Stimulated activated CD4-positive, alpha-beta T cell treated with anti-CD3 and anti-CD28 coated beads, TNF-alpha, amount 100 ng/mL, for 4 hours (primary cell): ENCODE data around the gene NKAIN2.
"Not testable (repeated sequence)": the region's sequence is repeated elsewhere in the genome, so short reads cannot be mapped to it uniquely, and the experiment has no call there.

Experiments
- DNase-seq, 3 experiments: peaks; one replicate each; pipeline ENCODE4 v3.0.0-alpha.2; 2020; ENCODE audit warnings: low read depth in 3 of 3

NKAIN2 gene

DNA sequence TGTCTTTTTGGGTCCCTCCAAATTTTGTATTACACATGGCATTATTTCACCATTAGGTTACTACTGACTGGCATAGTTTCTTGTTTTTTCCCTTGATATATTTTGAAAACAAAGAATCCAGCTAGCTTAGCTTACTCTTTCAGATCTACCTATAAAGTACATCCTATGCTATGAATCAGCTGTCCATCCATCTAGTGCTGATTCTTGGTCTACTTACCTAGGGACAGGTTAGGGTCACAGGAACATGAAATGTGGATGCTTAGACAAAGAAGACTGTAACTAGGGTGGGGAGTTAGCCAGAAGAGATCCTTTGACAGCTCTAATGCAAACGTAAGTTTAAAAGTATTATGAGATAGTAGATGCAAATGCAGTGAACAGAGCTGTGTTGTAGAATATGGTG, 91.7 kb downstream of the NKAIN2 start:
- DNase-seq, result no peak

DNA sequence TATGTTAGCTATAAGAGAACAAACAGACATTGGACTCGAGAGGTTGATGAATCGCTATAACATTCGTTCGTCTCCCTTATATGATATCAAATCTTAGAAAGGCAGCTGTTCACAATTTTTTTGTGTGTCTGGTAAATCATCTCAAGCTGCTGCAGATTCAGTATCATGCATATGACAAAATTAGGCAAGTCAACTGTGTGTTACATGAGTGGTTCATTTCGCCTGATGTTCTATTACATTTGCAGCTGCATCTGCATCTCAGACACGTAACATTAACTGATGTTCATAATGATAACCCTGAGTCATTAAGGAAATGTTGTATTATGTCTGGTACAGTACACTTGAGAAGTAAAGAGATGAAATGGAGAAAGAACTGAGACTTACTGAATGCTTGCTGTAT, 92.1 kb downstream of the NKAIN2 start:
- no peak for DNase-seq

DNA sequence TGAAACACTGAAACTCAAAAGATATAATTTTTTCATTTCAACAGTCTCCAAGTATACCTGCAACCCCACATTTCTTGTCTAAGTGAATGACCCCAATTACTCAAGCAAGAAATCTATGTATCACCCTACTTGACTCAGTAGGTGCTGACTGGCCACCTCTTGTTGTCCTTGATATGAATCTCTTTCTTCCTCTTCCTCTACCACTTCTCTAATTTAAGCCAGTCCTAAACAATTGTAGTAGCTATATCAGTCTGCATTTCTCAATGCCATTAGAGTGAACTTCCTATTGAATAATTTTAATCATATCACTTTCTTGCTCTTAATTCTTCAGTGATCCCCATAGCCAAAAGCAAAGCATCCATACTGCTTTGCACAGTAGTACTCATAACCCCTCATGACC, 93.2 kb downstream of the NKAIN2 start:
- DNase-seq, result no peak

DNA sequence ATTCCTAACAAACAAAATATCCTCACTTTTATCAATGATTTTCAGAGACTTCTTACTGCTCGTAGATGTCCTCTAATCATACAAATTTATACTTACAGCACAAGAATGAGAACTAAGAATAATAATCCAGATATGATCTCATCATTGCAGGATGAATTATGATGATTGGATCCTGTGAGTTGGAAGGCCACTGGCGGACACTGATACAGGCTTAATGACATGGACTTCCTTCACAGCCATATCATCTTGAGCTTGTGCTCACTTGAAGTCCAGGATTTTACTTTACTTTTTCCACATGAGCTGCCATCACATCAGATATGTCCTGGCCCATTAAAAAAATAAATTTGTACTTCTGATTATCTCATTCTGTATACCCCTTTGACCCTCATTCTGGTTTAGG, 94.3 kb downstream of the NKAIN2 start:
- DNase-seq, result no peak

DNA sequence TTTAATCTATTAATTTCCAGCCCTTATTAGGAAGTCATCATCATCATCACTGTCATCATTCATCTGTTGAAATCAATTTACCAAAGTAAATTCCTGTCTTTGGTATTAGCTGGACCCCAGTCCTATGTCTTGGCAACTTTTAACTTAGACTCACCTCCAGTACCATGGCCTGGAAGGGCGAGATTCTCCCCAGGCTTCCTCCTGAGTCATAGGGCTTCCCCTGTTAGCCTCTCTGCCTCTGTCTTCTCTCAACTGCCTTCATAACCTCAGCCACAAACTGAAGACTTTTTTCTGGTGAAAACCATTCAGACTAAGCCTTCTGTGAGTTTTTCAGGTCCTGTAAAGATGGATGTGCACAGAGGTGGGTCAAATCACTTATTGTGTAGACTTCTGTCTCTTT, 95.0 kb downstream of the NKAIN2 start:
- no peak for DNase-seq

DNA sequence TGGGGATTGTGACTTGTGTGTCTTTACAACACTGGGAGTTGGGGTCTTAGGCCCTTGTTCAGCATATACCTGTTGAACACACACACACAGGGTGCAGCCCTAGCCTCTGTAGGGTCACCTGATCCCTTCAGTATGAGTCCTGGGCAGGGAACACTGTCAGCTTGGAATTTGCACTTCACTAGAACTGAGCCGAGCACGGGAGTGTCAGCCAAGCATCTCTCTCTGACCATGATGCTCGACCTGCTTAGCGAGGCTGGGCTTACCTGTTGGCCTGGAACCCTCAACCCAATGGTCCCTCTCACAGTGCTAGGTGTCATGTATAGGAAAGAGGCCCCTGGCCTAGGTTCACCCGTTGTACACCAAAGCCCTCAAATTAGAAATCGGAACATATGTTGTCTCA, 96.1 kb downstream of the NKAIN2 start:
- no peak for DNase-seq

DNA sequence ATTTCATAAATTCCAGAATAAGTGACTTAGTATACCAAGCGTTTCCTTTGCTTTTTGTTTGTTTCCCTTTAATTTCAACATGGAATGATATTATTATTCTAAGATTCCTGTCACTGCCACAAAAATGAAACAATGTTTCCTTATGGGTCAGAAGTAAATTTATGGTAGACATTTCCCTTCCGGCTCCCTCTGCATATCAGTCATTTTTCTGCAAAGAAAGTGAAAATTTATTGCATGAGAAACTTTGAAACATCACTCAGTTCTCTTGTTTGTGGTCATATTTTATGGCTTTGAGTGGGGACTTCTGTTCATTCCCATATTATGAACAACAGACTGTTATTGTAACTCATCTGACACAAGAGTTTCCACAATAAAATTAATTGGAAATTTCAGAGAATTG, 97.8 kb downstream of the NKAIN2 start:
- no peak for DNase-seq

DNA sequence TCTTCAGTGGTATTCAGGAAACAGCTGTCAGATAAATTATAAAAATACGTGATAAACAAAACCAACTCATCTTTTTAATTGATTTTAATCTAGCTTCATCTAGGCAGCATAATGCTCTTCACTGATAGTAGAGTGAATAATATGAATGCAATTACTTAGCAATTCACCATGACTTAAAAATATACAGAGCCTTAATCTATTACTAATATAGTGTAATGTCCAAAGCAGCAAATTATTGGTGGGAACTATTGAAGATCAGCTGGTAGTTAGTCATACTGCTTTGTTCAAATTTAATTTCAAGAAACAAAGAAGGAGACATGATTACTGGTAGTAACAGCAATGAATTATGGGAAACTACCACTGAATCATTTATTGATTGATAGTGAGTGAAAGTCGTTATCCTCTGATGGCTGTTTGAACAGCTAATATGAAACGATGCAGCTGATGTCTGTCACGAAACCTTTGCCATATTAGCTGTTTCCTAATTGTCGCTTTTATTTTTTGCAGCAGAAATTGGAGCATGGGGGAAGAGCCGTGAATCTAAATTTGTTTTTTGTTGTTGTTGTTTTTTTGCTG, 99.2 kb downstream of the NKAIN2 start:
- DNase-seq, result no peak

DNA sequence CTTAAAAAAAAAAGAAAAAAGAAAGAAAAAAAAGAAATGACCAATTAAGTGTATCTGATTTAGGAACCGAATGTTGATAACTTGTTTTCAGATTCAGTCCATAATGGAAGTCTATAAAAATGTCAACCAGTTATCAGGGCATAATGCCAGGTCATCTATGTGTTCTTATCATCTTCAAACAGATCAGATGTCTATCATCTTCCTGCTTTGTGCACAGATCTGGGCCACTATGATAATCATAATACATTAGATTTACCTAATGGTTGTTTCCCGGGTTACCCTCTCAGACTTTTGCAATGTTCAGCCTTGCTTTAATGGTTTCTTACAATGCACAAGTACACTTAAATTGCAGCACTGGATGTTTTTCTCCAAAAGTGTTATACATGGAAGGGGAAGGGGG, 100.6 kb downstream of the NKAIN2 start:
- DNase-seq, result no peak

DNA sequence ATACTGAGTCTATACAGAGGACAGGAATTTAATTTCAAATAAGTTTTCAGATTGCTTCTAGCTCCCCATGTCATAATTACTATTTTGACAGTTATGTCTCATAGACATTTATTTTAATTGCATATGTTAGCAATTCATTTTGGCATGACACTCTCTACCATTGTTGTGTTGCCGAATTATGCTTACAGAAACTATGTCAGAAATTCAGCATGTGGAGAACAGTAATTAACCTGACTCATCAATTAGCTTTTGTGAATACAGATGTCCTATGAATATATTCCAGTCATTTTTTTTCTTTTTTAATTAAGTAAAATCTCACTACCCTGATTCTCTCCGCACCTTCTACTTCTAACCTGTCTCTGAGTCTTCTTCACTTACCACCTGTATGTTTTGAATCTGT, 105.1 kb downstream of the NKAIN2 start:
- no peak for DNase-seq

DNA sequence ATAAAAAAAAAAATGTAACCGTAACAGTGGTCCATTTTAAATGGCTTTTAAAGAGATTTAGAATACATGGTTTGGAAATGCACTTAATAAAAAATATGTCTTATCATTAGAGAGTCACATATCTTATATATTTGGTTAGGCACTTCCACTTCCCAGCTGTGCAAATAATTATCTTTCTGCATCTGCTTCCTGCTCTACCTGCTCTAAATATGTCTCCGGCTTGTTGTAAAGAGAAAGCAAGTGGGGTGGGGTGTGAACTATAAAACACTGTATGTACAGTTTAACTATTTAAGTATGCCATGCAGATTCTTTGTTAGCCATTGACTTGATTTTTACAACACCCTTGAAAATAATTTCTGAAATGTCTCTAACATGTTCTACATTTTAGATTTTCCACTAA, 106.3 kb downstream of the NKAIN2 start:
- DNase-seq, result no peak

DNA sequence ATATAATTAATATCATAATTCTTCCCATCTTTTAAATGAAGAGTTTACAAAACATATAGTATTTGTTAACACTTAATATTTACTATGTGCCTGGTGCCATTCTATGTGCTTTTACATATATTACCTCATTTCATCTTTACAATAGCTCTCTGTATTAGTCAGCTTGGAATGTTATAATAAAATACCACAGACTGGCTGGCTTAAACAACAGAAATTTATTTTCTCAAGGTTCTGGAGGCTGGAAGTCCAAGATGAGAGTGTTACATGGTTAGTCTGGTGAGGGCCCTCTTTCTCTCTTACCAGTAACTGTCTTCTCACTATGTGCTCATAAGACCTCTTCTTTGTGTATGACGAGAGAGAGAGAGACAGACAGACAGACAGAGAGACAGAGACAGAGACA, 110.2 kb downstream of the NKAIN2 start:
- no peak for DNase-seq

DNA sequence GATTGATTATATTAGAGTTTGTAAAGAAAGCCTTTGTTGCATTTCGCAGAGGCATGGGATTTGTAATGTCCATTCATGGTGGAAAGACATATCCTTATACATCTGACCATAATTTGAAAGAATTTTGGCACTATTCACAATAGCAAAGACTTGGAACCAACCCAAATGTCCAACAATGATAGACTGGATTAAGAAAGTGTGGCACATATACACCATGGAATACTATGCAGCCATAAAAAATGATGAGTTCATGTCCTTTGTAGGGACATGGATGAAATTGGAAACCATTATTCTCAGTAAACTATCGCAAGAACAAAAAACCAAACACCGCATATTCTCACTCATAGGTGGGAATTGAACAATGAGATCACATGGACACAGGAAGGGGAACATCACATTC, 119.7 kb downstream of the NKAIN2 start:
- DNase-seq, result not testable (repeated sequence)

DNA sequence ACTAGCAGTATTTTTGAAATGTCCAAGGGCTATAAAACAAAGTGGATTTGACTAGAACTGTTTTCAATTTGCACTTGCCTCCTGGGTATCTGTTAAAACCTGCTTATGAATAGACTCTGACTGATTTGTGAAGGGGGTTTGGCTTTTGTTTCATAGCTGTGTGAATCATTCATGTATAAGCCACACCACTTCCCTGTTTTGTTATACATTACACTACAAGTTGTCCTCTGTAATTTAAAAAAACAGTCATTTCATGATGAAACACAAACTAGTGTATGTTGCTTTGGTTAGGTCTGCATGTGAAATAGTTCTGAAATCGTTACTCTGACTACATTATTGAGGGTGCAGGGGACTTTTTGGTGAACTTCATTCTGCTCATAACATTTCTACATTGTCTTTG, 121.7 kb downstream of the NKAIN2 start:
- DNase-seq, result no peak

DNA sequence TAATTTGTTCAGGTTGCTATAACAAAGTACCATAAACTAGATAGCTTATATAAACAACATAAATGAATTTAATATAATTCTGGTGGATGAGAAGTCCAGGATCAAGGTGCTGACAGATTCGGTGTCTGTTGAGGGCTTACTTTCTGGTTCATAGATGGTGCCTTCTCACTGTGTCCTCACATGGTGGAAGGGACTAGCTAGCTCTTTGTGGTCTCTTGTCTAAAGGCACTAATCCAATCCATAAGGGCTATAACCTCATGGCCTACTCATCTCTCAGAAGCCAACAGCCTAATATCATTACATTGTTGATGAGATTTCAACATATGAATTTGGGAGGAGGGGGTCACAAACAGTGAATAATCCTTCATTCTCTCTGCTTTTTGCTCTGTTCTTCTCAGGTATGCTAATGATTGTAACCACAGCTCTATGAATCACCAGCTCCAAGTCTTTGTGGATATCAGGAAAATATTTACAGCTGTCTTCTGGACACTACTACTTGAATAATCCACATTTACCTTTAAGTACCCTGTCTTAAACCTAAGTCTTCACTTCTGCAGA, 122.3 kb downstream of the NKAIN2 start:
- DNase-seq, result no peak

DNA sequence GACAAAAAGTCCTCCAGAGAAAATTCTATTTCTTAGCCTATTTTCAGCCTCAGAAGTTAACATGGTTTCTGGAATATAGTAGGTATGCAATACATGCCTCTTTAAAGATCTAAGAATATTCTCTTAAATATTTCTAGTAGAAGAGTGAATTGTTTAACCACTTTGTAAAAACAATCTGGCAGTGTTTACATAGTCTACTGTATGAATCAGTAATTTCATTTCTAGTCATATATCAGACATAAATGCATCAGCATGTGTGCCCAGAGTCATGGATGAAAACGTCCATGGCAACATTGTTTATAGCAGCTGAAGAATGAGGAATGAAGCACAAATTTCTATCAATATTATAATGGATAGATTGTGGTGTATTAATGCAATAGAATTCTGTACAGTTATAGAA, 124.9 kb downstream of the NKAIN2 start:
- no peak for DNase-seq

DNA sequence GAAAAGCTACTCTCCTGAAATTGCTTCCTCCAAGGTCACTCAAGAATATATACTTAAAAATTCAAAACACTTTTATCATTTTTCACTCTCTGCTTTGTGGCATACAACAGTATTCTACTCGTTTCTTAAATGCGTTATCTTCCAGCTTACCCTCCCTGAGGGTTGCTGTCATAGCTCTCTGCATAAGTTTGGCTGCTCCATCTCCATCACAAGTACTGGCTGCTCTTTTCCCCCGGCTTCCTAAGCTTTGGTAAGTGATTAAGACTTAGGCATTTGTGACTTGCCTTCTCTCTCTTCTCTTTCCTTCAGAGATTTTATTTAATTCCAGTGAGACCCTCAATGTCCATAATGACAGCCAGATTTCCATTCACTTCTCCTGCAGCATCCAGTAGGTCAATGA, 128.3 kb downstream of the NKAIN2 start:
- DNase-seq, result no peak

DNA sequence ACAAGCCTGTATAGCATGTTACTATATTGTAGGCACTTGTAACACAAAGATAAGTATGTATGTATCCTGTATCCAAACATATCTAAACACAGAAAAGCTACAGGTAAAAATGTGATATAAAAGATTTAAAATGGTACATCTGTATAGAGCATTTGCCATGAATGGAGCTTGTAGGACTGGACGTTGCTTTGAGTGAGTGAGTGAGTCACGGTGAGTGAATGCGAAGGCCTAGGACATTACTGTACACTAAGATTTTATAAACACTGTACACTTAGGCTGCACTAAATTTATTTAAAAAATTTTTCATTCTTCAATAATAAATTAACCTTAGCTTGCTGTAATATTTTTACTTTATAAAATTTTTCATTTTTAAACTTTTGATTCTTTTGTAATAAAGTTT, 136.9 kb downstream of the NKAIN2 start:
- no peak for DNase-seq

DNA sequence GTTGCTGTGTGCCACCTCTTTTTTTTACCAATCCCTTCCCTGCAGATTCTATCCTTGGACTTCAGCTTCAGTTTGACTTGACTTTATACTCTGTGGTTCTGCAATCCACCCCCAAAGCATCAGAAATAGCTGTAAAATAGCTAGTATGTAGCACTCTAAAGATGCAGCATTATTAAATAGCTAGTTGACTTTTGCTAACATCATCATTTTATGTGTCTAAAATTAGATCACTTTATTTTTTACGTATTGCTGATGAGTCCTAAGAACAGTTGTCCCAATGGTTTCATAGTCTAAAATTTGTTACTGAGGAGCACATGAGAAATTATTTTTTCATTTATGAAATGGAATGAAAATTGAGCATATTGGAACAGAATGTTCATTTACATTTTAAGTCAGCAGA, 138.2 kb downstream of the NKAIN2 start:
- DNase-seq, result no peak

DNA sequence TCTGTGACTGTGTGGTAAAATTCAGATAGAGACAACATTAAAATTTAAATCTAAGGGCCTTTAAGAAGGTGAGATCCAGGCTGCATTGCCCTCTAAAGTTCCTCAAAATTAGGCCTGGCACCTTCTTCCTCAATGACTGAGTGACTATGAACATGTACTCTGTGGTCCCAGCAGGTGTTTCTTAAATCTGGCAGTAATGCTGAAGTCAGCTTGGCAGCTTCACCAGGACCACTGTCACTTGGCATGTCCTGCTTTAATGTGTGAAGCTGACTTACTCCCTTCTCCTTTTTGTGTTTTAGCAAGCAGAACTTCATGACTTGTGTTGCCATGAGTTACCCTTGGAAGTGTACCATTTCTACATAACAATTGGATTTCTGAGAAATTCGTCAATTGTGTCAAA, 141.7 kb downstream of the NKAIN2 start:
- no peak for DNase-seq

DNA sequence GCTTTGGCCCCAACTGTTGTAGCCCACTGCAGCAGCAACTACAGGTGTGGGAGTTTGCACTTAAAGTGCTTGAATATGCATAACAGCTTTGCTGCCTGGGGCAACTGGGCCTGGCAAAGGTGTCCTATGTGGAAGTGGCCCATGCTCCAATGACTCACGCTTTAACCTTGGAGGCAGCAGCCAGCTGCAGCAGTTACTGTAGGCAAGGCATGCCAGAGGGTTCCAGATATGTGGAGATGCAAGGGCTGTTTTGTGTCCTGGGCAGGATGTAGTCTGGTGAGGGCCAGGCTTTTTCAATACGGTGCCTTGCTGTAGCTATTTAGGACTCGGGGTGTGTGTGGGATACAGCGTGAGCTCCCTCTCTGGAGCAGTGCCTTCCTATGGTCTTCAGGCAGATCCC, 150.3 kb downstream of the NKAIN2 start:
- DNase-seq, result no peak

DNA sequence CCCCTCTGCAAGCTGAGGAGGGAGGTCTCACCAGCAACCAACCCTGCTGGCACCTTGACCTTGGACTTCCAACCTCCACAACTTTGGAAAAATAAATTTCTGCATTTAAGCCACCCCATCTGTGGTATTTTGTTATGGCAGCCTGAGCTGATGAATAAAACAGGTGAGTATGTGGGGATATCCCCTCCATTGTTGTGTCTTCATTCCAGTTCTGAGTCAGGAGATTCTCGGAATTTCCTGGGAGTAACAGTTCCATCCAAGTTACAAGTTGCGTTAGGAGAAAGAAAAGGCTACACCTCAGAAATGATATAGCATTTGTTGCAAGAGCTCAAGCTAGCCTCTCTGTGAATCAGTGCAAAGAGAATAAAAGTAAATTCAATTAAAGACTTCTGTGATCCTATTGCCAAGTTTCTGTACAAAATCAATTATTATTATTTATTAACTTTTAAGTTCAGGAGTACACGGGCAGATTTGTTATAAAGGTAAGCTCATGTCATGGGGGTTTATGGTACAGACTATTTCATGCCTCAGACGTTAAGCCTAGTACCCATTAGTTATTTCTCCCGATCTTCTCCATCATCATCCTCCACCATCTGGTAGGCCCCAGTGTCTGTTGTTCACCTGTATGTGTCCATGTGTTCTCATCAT, 153.0 kb downstream of the NKAIN2 start:
- DNase-seq, result no peak

DNA sequence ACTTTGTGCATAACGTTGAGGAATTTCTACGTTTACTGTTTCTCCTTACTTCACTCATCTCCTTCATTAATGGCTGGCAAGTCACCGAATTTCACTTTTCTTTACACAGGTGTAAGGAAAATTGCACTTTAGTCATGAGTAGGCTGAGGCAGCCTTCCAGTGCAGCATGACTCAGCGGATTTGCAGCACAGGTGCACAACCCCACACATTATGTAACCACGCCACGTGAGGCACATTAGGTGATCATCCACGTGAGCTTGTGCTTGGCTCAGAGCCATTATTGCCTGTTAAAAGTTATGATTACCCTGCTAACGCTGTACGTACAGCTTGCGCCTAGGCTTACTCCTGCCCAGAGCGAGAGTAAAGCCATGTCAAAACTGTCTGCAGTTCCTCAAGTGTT, 158.8 kb downstream of the NKAIN2 start:
- DNase-seq, result no peak

DNA sequence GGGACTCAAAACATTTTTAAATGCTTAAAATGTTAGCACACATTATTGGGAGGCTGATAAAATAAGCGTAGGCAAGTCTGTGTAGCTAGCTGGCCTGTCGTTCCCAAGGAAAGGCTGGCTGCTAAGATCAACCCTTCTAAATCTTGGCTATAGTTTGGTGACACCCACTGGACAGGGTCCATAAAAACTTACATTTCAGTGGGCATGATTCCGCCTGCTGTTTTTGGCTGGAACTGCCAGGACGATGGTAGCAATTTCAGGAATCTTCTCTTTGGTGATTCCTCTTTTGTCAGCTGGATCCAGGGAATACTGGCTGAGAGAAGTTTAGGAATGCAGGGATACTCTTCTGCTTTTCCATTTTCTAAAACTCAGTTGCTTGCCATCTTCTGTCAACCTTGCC, 162.2 kb downstream of the NKAIN2 start:
- no peak for DNase-seq
